HEK293 (cell line): ENCODE data around the gene SDS.

Experiments used
- CTCF ChIA-PET: fragments of 350-600 bp; formaldehyde crosslinking; extraction: SDS; loops from one replicate; lab custom pipeline; 2021; ENCODE audit warnings: antibody characterized with exemption; lab: Yijun Ruan, JAX
- POLR2A ChIA-PET: fragments of 300-600 bp; formaldehyde crosslinking; extraction: SDS; loops from one replicate; lab custom pipeline; 2020; ENCODE audit warnings: antibody characterized with exemption, inconsistent platforms; lab: Yijun Ruan, JAX
- H3K27ac ChIP-seq: fragments of 200-500 bp; sonication (Bioruptor generic); 2 replicates; pipeline ENCODE4 v1.5.1; 2014; ENCODE audit warnings: low read depth, low read length, control low read depth, inconsistent platforms; ENCODE audit errors: extremely low read depth
- H3K36me3 ChIP-seq, 2 experiments: fragments of 200-500 bp in 1 of 2; sonication (Bioruptor generic) in 1 of 2; 1 replicate in 1 of 2; 2 replicates in 1 of 2; pipeline ENCODE4 v1.5.1; 2014 to 2017; ENCODE audit warnings: inconsistent platforms in 2 of 2, low read length in 2 of 2; ENCODE audit not compliant: control insufficient read depth in 2 of 2, insufficient read depth in 1 of 2
- H3K4me1 ChIP-seq: fragments of 200-500 bp; sonication (Bioruptor generic); 2 replicates; pipeline ENCODE4 v1.5.1; 2014; ENCODE audit warnings: mild to moderate bottlenecking, low read length, inconsistent platforms; ENCODE audit not compliant: control insufficient read depth, insufficient read depth
- H3K4me3 ChIP-seq: 2 replicates; pipeline ENCODE4 v1.5.1; 2011; ENCODE audit warnings: low read depth, mild to moderate bottlenecking, control low read depth, low read length, moderate library complexity
- H3K9me3 ChIP-seq: fragments of 200-500 bp; sonication (Bioruptor generic); 2 replicates; pipeline ENCODE4 v1.5.1; 2014; ENCODE audit warnings: low read depth, low read length, inconsistent platforms; ENCODE audit not compliant: control insufficient read depth, insufficient read depth
- EGR2 ChIP-seq: fragments of 450-650 bp; formaldehyde crosslinking; IDR thresholded peaks from 2 replicates; pipeline ENCODE4 v1.5.1; 2016; ENCODE audit warnings: low read depth, missing biosample characterization, missing genetic modification characterization
- GLI2 ChIP-seq: fragments of 450-650 bp; formaldehyde crosslinking; IDR thresholded peaks from 2 replicates; pipeline ENCODE4; 2017; ENCODE audit warnings: missing biosample characterization, missing genetic modification characterization, low read depth, borderline replicate concordance
- HIC1 ChIP-seq: fragments of 450-650 bp; formaldehyde crosslinking; IDR thresholded peaks from 2 replicates; pipeline ENCODE4 v1.5.1; 2016; ENCODE audit warnings: missing biosample characterization, missing genetic modification characterization
- OVOL3 ChIP-seq: fragments of 450-650 bp; formaldehyde crosslinking; IDR thresholded peaks from 2 replicates; pipeline ENCODE4 v1.5.1; 2016; ENCODE audit warnings: missing biosample characterization, missing genetic modification characterization
- TRIM28 ChIP-seq: IDR thresholded peaks from 2 replicates; pipeline ENCODE4 v1.6.1; 2011; ENCODE audit warnings: low read length, control low read depth, borderline replicate concordance
- ZFP41 ChIP-seq: fragments of 450-650 bp; formaldehyde crosslinking; IDR thresholded peaks from 2 replicates; pipeline ENCODE4 v1.5.1; 2016; ENCODE audit warnings: missing biosample characterization, missing genetic modification characterization, borderline replicate concordance
- ZNF146 ChIP-seq: fragments of 450-650 bp; formaldehyde crosslinking; IDR thresholded peaks from 2 replicates; pipeline ENCODE4 v1.5.1; 2016; ENCODE audit warnings: missing biosample characterization, missing genetic modification characterization
- ZNF18 ChIP-seq: fragments of 450-650 bp; formaldehyde crosslinking; IDR thresholded peaks from 2 replicates; pipeline ENCODE4 v1.5.1; 2016; ENCODE audit warnings: missing biosample characterization, missing genetic modification characterization
- ZNF214 ChIP-seq: fragments of 450-650 bp; formaldehyde crosslinking; IDR thresholded peaks from 2 replicates; pipeline ENCODE4 v1.5.1; 2017; ENCODE audit warnings: missing biosample characterization, mild to moderate bottlenecking, missing genetic modification characterization, borderline replicate concordance
- ZNF335 ChIP-seq: fragments of 450-650 bp; formaldehyde crosslinking; conservative IDR thresholded peaks from 2 replicates; pipeline ENCODE4 v1.5.1; 2016; ENCODE audit warnings: missing biosample characterization, missing genetic modification characterization
- ZNF391 ChIP-seq: fragments of 450-650 bp; formaldehyde crosslinking; IDR thresholded peaks from 2 replicates; pipeline ENCODE4 v1.5.1; 2016; ENCODE audit warnings: low read depth, missing biosample characterization, missing genetic modification characterization, borderline replicate concordance
- ZNF513 ChIP-seq: fragments of 450-650 bp; IDR thresholded peaks from 2 replicates; pipeline ENCODE4 v1.5.1; 2018; ENCODE audit warnings: missing biosample characterization, missing genetic modification characterization
- ZNF600 ChIP-seq: fragments of 450-650 bp; formaldehyde crosslinking; IDR thresholded peaks from 2 replicates; pipeline ENCODE4 v1.5.1; 2016; ENCODE audit warnings: missing biosample characterization, missing genetic modification characterization
- ZNF610 ChIP-seq: fragments of 450-650 bp; formaldehyde crosslinking; IDR thresholded peaks from 2 replicates; pipeline ENCODE4 v1.5.1; 2016; ENCODE audit warnings: missing biosample characterization, missing genetic modification characterization, borderline replicate concordance
- ZNF645 ChIP-seq: fragments of 450-650 bp; formaldehyde crosslinking; IDR thresholded peaks from 2 replicates; pipeline ENCODE4; 2016; ENCODE audit warnings: missing biosample characterization, missing genetic modification characterization
- ZNF670 ChIP-seq: fragments of 450-650 bp; formaldehyde crosslinking; IDR thresholded peaks from 2 replicates; pipeline ENCODE4 v1.5.1; 2016; ENCODE audit warnings: missing biosample characterization, missing genetic modification characterization, low read depth
- ZNF777 ChIP-seq: fragments of 450-650 bp; formaldehyde crosslinking; IDR thresholded peaks from 2 replicates; pipeline ENCODE4 v1.5.1; 2017; ENCODE audit warnings: missing biosample characterization, missing genetic modification characterization, borderline replicate concordance
- TF ChIP-seq, protein P1 (sequence below): fragments of 450-650 bp; formaldehyde crosslinking; IDR thresholded peaks from 2 replicates; pipeline ENCODE4 v1.5.1; 2017; ENCODE audit warnings: missing biosample characterization, missing genetic modification characterization
- TF ChIP-seq, protein P2 (sequence below): fragments of 450-650 bp; formaldehyde crosslinking; IDR thresholded peaks from 2 replicates; pipeline ENCODE4 v1.5.1; 2016; ENCODE audit warnings: missing biosample characterization, missing genetic modification characterization

The SDS gene

GRCh38 chr12:113409462-113410124, 5.9 kb upstream of the SDS start:
- H3K27ac ChIP-seq, result no peak overlapping the region
- ChIA-PET POLR2A (no interaction called here), CTCF (interaction anchor here (0.6 to 2.3 kb wide), 3 partner anchors 16 to 213 kb away, joined by 3 to 8 read pairs (median 4); no protein-coding TSS in a partner anchor)
- H3K9me3 ChIP-seq, result no peaks in the 10 kb centered on the region
- H3K4me3 ChIP-seq, result no peak overlapping the region
- H3K4me1 ChIP-seq, result no peaks in the 10 kb centered on the region
- no peaks in the 10 kb centered on the region for H3K36me3 ChIP-seq
- TF ChIP-seq ZNF610 (tag by site-specific recombination) (no peak), ZNF513 (tag by site-specific recombination) (peak; percentile 66), ZNF146 (no peak), ZFP41 (tag by site-specific recombination) (no peak), ZNF335 (tag by site-specific recombination) (no peak), ZNF670 (tag by site-specific recombination) (no peak), ZNF645 (tag by site-specific recombination) (no peak)

DNA sequence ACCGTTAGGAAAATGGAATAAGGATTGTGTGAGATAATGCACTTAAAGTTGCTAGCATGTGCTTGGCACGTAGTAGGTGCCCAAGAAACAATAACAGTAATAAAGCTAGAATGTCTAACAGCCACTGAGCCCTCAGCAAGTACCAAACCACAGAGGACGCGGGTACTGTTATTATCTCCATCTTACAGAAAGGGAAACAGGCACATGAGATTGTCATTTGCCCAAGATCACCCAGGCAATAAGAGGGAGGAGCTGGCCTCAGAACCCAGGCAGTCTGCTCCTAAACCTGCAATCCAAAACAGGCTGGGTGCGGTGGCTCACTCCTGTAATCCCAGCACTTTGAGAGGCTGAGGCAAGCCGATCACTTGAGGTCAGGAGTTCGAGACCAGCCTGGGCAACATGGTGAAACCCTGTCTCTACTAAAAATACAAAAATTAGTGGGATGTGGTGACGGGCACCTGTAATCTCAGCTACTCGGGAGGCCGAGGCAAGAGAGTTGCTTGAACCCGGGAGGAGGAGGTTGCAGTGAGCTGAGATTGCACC, 5.1 kb upstream of the SDS start:
- no peaks in the 10 kb centered on the region for H3K36me3 ChIP-seq
- ChIA-PET POLR2A (no interaction called here), CTCF (interaction anchor here (0.6 to 2.3 kb wide), 3 partner anchors 16 to 212 kb away, joined by 3 to 8 read pairs (median 5); no protein-coding TSS in a partner anchor)
- no peaks in the 10 kb centered on the region for H3K9me3 ChIP-seq
- peak; percentile 66; the same call in 1 of the 2 replicates for TF ChIP-seq ZNF600
- TF ChIP-seq ZNF391 (tag by site-specific recombination), result no peak
- no peak overlapping the region for H3K27ac ChIP-seq
- no peak overlapping the region for H3K4me3 ChIP-seq
- no peaks in the 10 kb centered on the region for H3K4me1 ChIP-seq

- H3K4me3 ChIP-seq, result no peak overlapping the region
- H3K27ac ChIP-seq, result no peak overlapping the region
- CTCF ChIA-PET, result interaction anchor here (0.6 to 2.3 kb wide), 2 partner anchors 10 to 17 kb away, joined by 3 to 8 read pairs; no protein-coding TSS in a partner anchor
- POLR2A ChIA-PET, result interaction anchor here (0.7 kb wide), 1 partner anchor 12 kb away, joined by 6 read pairs; no protein-coding TSS in a partner anchor
- no peaks in the 10 kb centered on the region for H3K4me1 ChIP-seq
- no peaks in the 10 kb centered on the region for H3K36me3 ChIP-seq
- no peaks in the 10 kb centered on the region for H3K9me3 ChIP-seq
- TF ChIP-seq ZNF214 (tag by site-specific recombination) (no peak), ZNF777 (tag by site-specific recombination) (no peak), OVOL3 (tag by site-specific recombination) (no peak), GLI2 (tag by site-specific recombination) (no peak), TRIM28 (no peak), EGR2 (tag by site-specific recombination) (no peak), ZNF18 (tag by site-specific recombination) (no peak), HIC1 (tag by site-specific recombination) (no peak)
- TF ChIP-seq, protein P1, sequence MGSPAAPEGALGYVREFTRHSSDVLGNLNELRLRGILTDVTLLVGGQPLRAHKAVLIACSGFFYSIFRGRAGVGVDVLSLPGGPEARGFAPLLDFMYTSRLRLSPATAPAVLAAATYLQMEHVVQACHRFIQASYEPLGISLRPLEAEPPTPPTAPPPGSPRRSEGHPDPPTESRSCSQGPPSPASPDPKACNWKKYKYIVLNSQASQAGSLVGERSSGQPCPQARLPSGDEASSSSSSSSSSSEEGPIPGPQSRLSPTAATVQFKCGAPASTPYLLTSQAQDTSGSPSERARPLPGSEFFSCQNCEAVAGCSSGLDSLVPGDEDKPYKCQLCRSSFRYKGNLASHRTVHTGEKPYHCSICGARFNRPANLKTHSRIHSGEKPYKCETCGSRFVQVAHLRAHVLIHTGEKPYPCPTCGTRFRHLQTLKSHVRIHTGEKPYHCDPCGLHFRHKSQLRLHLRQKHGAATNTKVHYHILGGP (tag by site-specific recombination), result no peak
- TF ChIP-seq, protein P2, sequence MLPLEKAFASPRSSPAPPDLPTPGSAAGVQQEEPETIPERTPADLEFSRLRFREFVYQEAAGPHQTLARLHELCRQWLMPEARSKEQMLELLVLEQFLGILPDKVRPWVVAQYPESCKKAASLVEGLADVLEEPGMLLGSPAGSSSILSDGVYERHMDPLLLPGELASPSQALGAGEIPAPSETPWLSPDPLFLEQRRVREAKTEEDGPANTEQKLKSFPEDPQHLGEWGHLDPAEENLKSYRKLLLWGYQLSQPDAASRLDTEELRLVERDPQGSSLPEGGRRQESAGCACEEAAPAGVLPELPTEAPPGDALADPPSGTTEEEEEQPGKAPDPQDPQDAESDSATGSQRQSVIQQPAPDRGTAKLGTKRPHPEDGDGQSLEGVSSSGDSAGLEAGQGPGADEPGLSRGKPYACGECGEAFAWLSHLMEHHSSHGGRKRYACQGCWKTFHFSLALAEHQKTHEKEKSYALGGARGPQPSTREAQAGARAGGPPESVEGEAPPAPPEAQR (tag by site-specific recombination), result no peak
These were observed 4.4 kb upstream of the SDS start for GRCh38 chr12:113407931-113408600.
